Neural progenitor cell (in vitro differentiated cells): ENCODE measurements around the gene PIWIL4.
"Not testable (repeated sequence)": the region's sequence is repeated elsewhere in the genome, so short reads cannot be mapped to it uniquely, and the experiment has no call there.

Experiments
- EZH2 ChIP-seq: fragments of 200-600 bp; sonication (generic); IDR thresholded peaks from 2 replicates; pipeline ENCODE4 v1.6.1; 2017; ENCODE audit warnings: antibody characterized with exemption, mild to moderate bottlenecking, moderate library complexity
- EZH2phosphoT487 ChIP-seq: fragments of 200-600 bp; sonication (generic); IDR thresholded peaks from 2 replicates; pipeline ENCODE4 v1.6.1; 2017; ENCODE audit warnings: antibody characterized with exemption
- TF ChIP-seq, protein P1 (sequence below): fragments of 200-600 bp; sonication (generic); IDR thresholded peaks from 2 replicates; pipeline ENCODE4 v1.5.1; 2017; ENCODE audit warnings: antibody characterized with exemption, mild to moderate bottlenecking

DNA sequence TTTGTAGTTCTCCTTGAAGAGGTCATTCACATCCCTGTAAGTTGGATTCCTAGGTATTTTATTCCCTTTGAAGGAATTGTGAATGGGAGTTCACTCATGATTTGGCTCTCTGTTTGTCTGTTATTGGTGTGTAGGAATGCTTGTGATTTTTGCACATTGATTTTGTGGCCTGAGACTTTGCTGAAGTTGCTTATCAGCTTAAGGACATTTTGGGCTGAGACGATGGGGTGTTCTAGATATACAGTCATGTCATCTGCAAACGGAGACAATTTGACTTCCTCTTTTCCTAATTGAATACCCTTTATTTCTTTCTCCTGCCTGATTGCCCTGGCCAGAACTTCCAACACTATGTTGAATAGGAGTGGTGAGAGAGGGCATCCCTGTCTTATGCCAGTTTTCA is 5.8 kb downstream of the PIWIL4 start:
- TF ChIP-seq, protein P1, sequence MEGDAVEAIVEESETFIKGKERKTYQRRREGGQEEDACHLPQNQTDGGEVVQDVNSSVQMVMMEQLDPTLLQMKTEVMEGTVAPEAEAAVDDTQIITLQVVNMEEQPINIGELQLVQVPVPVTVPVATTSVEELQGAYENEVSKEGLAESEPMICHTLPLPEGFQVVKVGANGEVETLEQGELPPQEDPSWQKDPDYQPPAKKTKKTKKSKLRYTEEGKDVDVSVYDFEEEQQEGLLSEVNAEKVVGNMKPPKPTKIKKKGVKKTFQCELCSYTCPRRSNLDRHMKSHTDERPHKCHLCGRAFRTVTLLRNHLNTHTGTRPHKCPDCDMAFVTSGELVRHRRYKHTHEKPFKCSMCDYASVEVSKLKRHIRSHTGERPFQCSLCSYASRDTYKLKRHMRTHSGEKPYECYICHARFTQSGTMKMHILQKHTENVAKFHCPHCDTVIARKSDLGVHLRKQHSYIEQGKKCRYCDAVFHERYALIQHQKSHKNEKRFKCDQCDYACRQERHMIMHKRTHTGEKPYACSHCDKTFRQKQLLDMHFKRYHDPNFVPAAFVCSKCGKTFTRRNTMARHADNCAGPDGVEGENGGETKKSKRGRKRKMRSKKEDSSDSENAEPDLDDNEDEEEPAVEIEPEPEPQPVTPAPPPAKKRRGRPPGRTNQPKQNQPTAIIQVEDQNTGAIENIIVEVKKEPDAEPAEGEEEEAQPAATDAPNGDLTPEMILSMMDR, result not testable (repeated sequence)
- TF ChIP-seq EZH2, EZH2phosphoT487: not testable (repeated sequence)
